ENCODE results near the gene PARP9. TPM values are rescaled to one million over a fixed set of nuclear protein-coding genes. Genes with fewer than 3 reads are reported as not detected.

PARP9 gene
- total and polyA plus RNA-seq, 2 of the 8 experiments (the other 6 are each of a cell fraction or from before 2014, with no cell fraction given) = 3.7 to 4.5 TPM

DNA sequence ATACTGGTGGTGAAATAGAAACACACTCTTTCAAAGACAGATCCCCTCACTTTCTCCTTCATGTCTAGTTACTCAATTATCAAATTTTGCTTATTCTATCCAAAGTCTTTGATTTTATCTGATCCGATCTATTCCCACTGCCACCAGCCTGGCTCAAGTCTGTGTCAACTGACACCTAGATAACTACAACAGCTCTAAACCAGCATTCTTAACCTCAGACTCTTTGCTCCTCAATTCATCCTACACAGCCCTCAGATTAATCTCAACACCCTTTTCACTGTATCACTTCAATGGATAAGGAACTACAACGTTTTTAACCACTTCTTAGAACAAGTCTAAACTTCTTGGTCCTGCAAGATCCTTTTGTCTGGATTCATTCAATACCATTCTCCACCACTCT, 58.4 kb downstream of the PARP9 start:
- CTCF ChIA-PET (ENCODE audit: partially characterized antibody) = interaction anchor here (0.6 kb wide), 1 partner anchor 250 kb away, joined by 3 read pairs; no protein-coding TSS in a partner anchor
- H4K5ac ChIP-seq (ENCODE audit: insufficient read length, low read depth, low read length) = no peak overlapping the region
- peaks cover 7% of the 10 kb centered on the region for H3K79me1 ChIP-seq (ENCODE audit: low read depth, low read length)
- H4K8ac ChIP-seq (ENCODE audit: extremely low read depth, insufficient read depth, low read length) = no peak overlapping the region
- POLR2A ChIA-PET (ENCODE audit: partially characterized antibody) = interaction anchor here (1.1 kb wide), 1 partner anchor 9 kb away, joined by 5 read pairs; the partner anchor contains the start of gene KPNA1
- FAIRE-seq = no peak
- H3K23me2 ChIP-seq (ENCODE audit: low read depth, low read length) = no peaks in the 10 kb centered on the region
- H3K9me3 ChIP-seq (ENCODE audit: insufficient read depth in 2 of 2, low read depth in 1 of 2, low read length in 1 of 2) = no peaks in the 10 kb centered on the region
- H3K4me3 ChIP-seq (ENCODE audit: extremely low read depth in 1 of 4, insufficient read depth in 2 of 4, low read depth in 3 of 4, low read length in 4 of 4) = no peak overlapping the region
- no peak overlapping the region for H2AK5ac ChIP-seq (ENCODE audit: low read depth, low read length)
- no peak overlapping the region for H2BK20ac ChIP-seq (ENCODE audit: low read length)
- no peak overlapping the region for H3K23ac ChIP-seq (ENCODE audit: insufficient read length)
- H3K27me3 ChIP-seq (replicated peaks in 1 of 4; ENCODE audit: control insufficient read depth in 3 of 4, extremely low read depth in 1 of 4, insufficient read depth in 3 of 4, low read length in 3 of 4) = no peaks in the 10 kb centered on the region
- H4K20me1 ChIP-seq (replicated peaks in 1 of 2; ENCODE audit: control insufficient read depth in 1 of 2, insufficient read depth in 2 of 2, low read length in 2 of 2) = peaks cover 6 to 14% of the 10 kb centered on the region in 2 experiments
- no peak overlapping the region for H3K18ac ChIP-seq (ENCODE audit: extremely low read depth, low read length)
- peaks cover 12 to 97% of the 10 kb centered on the region in 2 experiments; a peak in 3 of 4 replicates for H3K79me2 ChIP-seq (ENCODE audit: control insufficient read depth in 1 of 2, insufficient read depth in 2 of 2, low read length in 2 of 2)
- no peak overlapping the region for H4K91ac ChIP-seq (replicated peaks; ENCODE audit: insufficient read length, low read length)
- H2BK5ac ChIP-seq (ENCODE audit: low read depth, low read length) = no peak overlapping the region
- H3K4me1 ChIP-seq (replicated peaks in 1 of 4; ENCODE audit: control insufficient read depth in 3 of 4, insufficient read depth in 4 of 4, low read length in 3 of 4) = peaks cover 0 to 3% (median under 1%) of the 10 kb centered on the region in 4 experiments; a peak in 3 of 7 replicates
- no peak overlapping the region for H2BK120ac ChIP-seq (replicated peaks; ENCODE audit: low read depth, low read length)
- H2AFZ ChIP-seq (ENCODE audit: low read length) = no peak overlapping the region
- H3K14ac ChIP-seq (ENCODE audit: insufficient read length) = no peak overlapping the region
- H3K36me3 ChIP-seq (ENCODE audit: control insufficient read depth in 2 of 4, insufficient read depth in 4 of 4, low read length in 3 of 4) = no peaks in the 10 kb centered on the region
- no peak overlapping the region for H3K4ac ChIP-seq (replicated peaks; ENCODE audit: insufficient read length, low read depth, low read length)
- no peak overlapping the region for H3K27ac ChIP-seq (ENCODE audit: low read depth, low read length)
- H3K56ac ChIP-seq (replicated peaks; ENCODE audit: insufficient read length, low read depth, low read length) = no peak overlapping the region
- no peak overlapping the region for H2BK15ac ChIP-seq (ENCODE audit: low read length)
- no peak overlapping the region for H3K4me2 ChIP-seq (ENCODE audit: insufficient read depth in 1 of 2, low read depth in 2 of 2, low read length in 2 of 2)
- no peak overlapping the region for H2BK12ac ChIP-seq (ENCODE audit: low read depth, low read length)
- no peak for DNase-seq (ENCODE audit: low read depth in 1 of 2, low spot score in 2 of 2)
- 85% methylated on average over 2 of the region's 2 CpGs; no CpG with 5 or more reads in 1 of the 2 experiments for WGBS, 2 experiments (ENCODE audit: extremely low coverage in 1 of 2, insufficient coverage in 1 of 2, insufficient read length in 1 of 2, insufficient replicate concordance in 2 of 2, low coverage in 1 of 2, low lambda C conversion rate in 2 of 2, missing lambda C conversion rate in 1 of 2)
- TF ChIP-seq SIX5 (IDR thresholded peaks at IDR 0.05; ENCODE audit: low read depth, low read length) = no peak
- TF ChIP-seq SRF (IDR thresholded peaks at IDR 0.05; ENCODE audit: low read depth, low read length) = no peak
- TF ChIP-seq GTF2F1 (IDR thresholded peaks at IDR 0.05; ENCODE audit: borderline replicate concordance, low read depth, low read length) = no peak
- no peak overlapping the region for H3K9ac ChIP-seq (replicated peaks in 1 of 4; ENCODE audit: extremely low read depth in 1 of 4, low read depth in 3 of 4, low read length in 3 of 4)
